ENCODE measurements around the gene OR1N2. TPM values are rescaled to one million over a fixed set of nuclear protein-coding genes. Genes with fewer than 3 reads are reported as not detected.
"Not testable (repeated sequence)": the region's sequence is repeated elsewhere in the genome, so short reads cannot be mapped to it uniquely, and the experiment has no call there.

The OR1N2 gene
- total RNA-seq, 2 experiments from 2014 or later: not detected

DNA sequence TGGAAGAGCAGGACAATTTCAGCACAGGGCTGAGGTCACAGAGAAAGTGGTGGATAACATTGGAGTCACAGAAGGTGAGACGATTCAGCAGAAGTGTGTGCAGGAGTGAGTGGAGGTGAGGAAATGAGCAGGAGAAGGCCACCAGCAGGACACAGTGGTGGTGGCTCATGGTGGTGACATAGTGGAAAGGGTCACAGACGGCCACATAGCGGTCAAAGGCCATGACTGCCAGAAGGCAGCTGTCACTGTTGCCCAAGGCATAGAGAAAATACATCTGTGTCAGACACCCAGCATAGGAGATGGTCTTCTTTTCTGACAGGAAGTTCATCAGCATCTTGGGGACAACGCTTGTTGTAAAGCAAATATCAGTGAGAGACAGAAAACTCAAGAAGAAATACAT lies 15.0 kb downstream of the OR1N2 start:
- Mint-ChIP-seq H3K4me1 (peaks cover 14% of the 10 kb centered on the region), H3K9me3 (no peaks in the 10 kb centered on the region), H3K27me3 (no peaks in the 10 kb centered on the region), H3K36me3 (no peaks in the 10 kb centered on the region), H3K4me3 (no peak overlapping the region), H3K27ac (no peak overlapping the region)
- DNase-seq: no peak

DNA sequence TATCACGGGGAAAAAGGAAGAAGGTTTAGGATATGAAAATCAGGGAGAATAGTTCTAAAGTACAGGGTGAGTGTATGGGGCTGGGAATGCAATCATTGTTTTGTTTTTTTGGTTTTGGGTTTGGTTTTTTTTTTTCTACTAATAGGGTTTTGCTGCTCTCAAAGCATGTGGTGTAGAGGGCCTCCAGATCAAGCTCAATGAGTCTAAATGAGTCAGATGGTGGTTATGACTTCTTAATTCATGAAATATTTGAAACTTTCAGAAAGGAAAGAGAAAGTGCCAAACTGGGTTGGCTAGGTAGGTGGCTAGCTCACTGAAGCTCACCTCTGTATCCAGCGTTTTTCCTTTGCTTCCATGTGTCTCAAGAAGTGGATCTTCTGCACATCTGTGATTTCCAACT lies 19.5 kb downstream of the OR1N2 start:
- peak overlapping the region; percentile 62 for H3K27ac Mint-ChIP-seq
- H3K9me3 Mint-ChIP-seq: peaks cover 4% of the 10 kb centered on the region
- no peaks in the 10 kb centered on the region for H3K27me3 Mint-ChIP-seq
- H3K4me3 Mint-ChIP-seq: no peak overlapping the region
- H3K4me1 Mint-ChIP-seq: peaks cover 19% of the 10 kb centered on the region
- no peak for DNase-seq
- peaks cover 7% of the 10 kb centered on the region for H3K36me3 Mint-ChIP-seq

DNA sequence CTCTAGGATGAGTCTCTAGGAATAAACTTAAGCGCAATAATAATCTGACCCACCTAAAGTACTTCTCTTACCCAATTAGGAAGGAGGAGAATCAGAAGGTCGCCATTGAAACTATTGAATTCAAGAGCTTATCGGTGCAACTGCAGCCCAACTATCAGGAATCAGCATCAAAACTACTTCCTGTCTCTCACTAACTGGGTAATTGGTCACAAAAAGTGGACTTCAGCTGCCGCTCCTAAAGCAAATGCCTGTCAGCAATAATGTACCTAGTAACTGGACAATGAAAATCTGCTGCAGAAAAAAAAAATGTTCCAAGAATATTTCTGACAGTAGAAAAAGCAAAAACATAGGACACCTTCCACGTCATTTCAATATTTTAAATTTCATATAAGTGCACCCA lies 27.0 kb downstream of the OR1N2 start:
- no peaks in the 10 kb centered on the region for H3K4me1 Mint-ChIP-seq
- no peak for DNase-seq
- H3K36me3 Mint-ChIP-seq: peaks cover 7% of the 10 kb centered on the region
- H3K27ac Mint-ChIP-seq: no peak overlapping the region
- peaks cover 4% of the 10 kb centered on the region for H3K27me3 Mint-ChIP-seq
- H3K4me3 Mint-ChIP-seq: no peak overlapping the region
- peaks cover 4% of the 10 kb centered on the region for H3K9me3 Mint-ChIP-seq

DNA sequence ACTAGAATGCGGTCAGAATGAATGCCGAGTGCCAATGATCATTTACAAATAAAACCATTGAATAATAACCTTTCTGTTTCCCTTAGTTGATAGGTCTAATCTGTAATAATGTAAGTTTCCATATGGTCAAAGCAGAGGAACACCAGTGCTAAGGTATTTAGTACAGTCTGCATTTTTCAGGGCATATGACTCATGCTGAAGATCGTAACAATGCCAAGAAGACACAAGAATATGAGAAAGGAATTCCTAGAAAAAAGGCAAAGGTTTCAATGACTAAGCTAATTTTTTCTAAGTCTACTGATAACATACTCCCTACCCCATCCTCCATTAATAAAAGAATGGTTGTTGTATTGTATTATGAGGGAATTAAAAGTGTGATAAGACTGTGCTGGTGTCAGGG lies 27.4 kb downstream of the OR1N2 start:
- no peak for DNase-seq
- Mint-ChIP-seq H3K9me3 (peaks cover 4% of the 10 kb centered on the region), H3K27me3 (peaks cover 4% of the 10 kb centered on the region), H3K36me3 (peaks cover 7% of the 10 kb centered on the region), H3K27ac (no peak overlapping the region), H3K4me1 (no peaks in the 10 kb centered on the region), H3K4me3 (no peak overlapping the region)

DNA sequence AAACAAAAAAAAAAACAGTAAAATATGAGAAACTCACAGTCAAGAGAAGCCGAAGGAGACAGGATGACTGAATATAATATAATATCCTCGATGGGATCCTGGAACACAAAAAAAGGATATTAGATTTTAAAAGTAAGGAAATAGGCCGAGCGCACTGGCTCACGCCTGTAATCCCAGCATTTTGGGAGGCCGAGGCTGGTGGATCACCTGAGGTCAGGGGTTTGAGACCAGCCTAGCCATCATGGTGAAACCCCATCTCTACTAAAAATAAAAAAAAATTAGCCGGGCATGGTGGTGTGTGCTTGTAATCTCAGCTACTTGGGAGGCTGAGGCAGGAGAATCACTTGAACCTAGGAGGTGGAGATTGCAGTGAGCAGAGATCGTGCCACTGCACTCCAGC lies 30.4 kb downstream of the OR1N2 start, which contains the start of gene OR1L8:
Gene OR1L8 (minus strand): TSS at position 101 of the 400 bp plus-strand sequence. CDS start 14,907 bp downstream, outside the sequence.
- H3K27ac Mint-ChIP-seq, DNase-seq, H3K36me3 Mint-ChIP-seq, H3K4me1 Mint-ChIP-seq, H3K4me3 Mint-ChIP-seq, H3K9me3 Mint-ChIP-seq, H3K27me3 Mint-ChIP-seq: not testable (repeated sequence)

Other genes starting within 250 kb of the OR1N2 start
- under 1 TPM; 0.47 to 0.62 TPM for gene PTGS1, start 182.1 kb upstream of the OR1N2 start, total RNA-seq
- gene OR1J1, start 75.2 kb upstream of the OR1N2 start, total RNA-seq: not detected
- gene OR1J2, start 42.3 kb upstream of the OR1N2 start, total RNA-seq: under 1 TPM in 1 of 2 experiments, not detected in 1; 0.23 TPM
- gene OR1J4, start 34.0 kb upstream of the OR1N2 start, total RNA-seq: not detected
- gene OR1N1, start 25.8 kb upstream of the OR1N2 start, total RNA-seq: not detected
- not detected for gene OR1L8, start 30.3 kb downstream of the OR1N2 start, total RNA-seq
- not detected for gene OR1Q1, start 61.6 kb downstream of the OR1N2 start, total RNA-seq
- gene OR1B1, start 104.5 kb downstream of the OR1N2 start, total RNA-seq: not detected
- not detected for gene OR1L1, start 108.6 kb downstream of the OR1N2 start, total RNA-seq
- not detected for gene OR1L3, start 122.0 kb downstream of the OR1N2 start, total RNA-seq
- gene OR1L4, start 170.9 kb downstream of the OR1N2 start, total RNA-seq: not detected
- not detected for gene OR1L6, start 189.2 kb downstream of the OR1N2 start, total RNA-seq
- not detected for gene OR5C1, start 235.8 kb downstream of the OR1N2 start, total RNA-seq
- gene OR1K1, start 247.0 kb downstream of the OR1N2 start, total RNA-seq: not detected